Measurements from ENCODE around the gene CREB3L4.

The CREB3L4 gene

GRCh38 chr1:153951183-153951582, 16.5 kb upstream of the CREB3L4 start:
- no peaks in the 10 kb centered on the region for H3K9me3 ChIP-seq (ENCODE audit: control insufficient read depth in 2 of 2, low read length in 2 of 2)
- H3K36me3 ChIP-seq (ENCODE audit: control insufficient read depth in 2 of 2, insufficient read depth in 2 of 2, low read length in 2 of 2), result peaks cover 49 to 54% of the 10 kb centered on the region in 2 donors
- H3K4me1 ChIP-seq (ENCODE audit: control insufficient read depth, insufficient read depth, low read length), result peaks cover 16% of the 10 kb centered on the region
- no peaks in the 10 kb centered on the region for H3K27me3 ChIP-seq (ENCODE audit: control insufficient read depth in 1 of 2, insufficient read depth in 2 of 2, low read length in 2 of 2)
- no peak overlapping the region for H3K4me3 ChIP-seq (ENCODE audit: low read length in 2 of 2)
- H3K9ac ChIP-seq (ENCODE audit: low read length in 2 of 2), result no peak overlapping the region
- no peak overlapping the region for H3K27ac ChIP-seq (ENCODE audit: low read length)

GRCh38 chr1:153951801-153952200, 15.9 kb upstream of the CREB3L4 start:
- Histone ChIP-seq H3K36me3 (ENCODE audit: control insufficient read depth in 2 of 2, insufficient read depth in 2 of 2, low read length in 2 of 2) (peaks cover 49 to 54% of the 10 kb centered on the region in 2 donors), H3K4me1 (ENCODE audit: control insufficient read depth, insufficient read depth, low read length) (peaks cover 20% of the 10 kb centered on the region), H3K9me3 (ENCODE audit: control insufficient read depth in 2 of 2, low read length in 2 of 2) (no peaks in the 10 kb centered on the region), H3K27me3 (ENCODE audit: control insufficient read depth in 1 of 2, insufficient read depth in 2 of 2, low read length in 2 of 2) (no peaks in the 10 kb centered on the region), H3K27ac (ENCODE audit: low read length) (no peak overlapping the region), H3K9ac (ENCODE audit: low read length in 2 of 2) (no peak overlapping the region), H3K4me3 (ENCODE audit: low read length in 2 of 2) (no peak overlapping the region)

- H3K27me3 ChIP-seq (ENCODE audit: control insufficient read depth in 1 of 2, insufficient read depth in 2 of 2, low read length in 2 of 2), result no peaks in the 10 kb centered on the region
- H3K4me3 ChIP-seq (ENCODE audit: low read length in 2 of 2), result no peak overlapping the region
- no peak overlapping the region for H3K9ac ChIP-seq (ENCODE audit: low read length in 2 of 2)
- peaks cover 39 to 43% of the 10 kb centered on the region in 2 donors for H3K36me3 ChIP-seq (ENCODE audit: control insufficient read depth in 2 of 2, insufficient read depth in 2 of 2, low read length in 2 of 2)
- no peak overlapping the region for H3K27ac ChIP-seq (ENCODE audit: low read length)
- no peaks in the 10 kb centered on the region for H3K9me3 ChIP-seq (ENCODE audit: control insufficient read depth in 2 of 2, low read length in 2 of 2)
- peaks cover 29% of the 10 kb centered on the region for H3K4me1 ChIP-seq (ENCODE audit: control insufficient read depth, insufficient read depth, low read length)
Measured at GRCh38 chr1:153953859-153954365, 13.8 kb upstream of the CREB3L4 start.

- Histone ChIP-seq H3K36me3 (ENCODE audit: control insufficient read depth in 2 of 2, insufficient read depth in 2 of 2, low read length in 2 of 2) (peaks cover 34 to 42% of the 10 kb centered on the region in 2 donors), H3K27me3 (ENCODE audit: control insufficient read depth in 1 of 2, insufficient read depth in 2 of 2, low read length in 2 of 2) (no peaks in the 10 kb centered on the region), H3K27ac (ENCODE audit: low read length) (no peak overlapping the region), H3K4me1 (ENCODE audit: control insufficient read depth, insufficient read depth, low read length) (peaks cover 35% of the 10 kb centered on the region), H3K9me3 (ENCODE audit: control insufficient read depth in 2 of 2, low read length in 2 of 2) (no peaks in the 10 kb centered on the region), H3K4me3 (ENCODE audit: low read length in 2 of 2) (no peak overlapping the region), H3K9ac (ENCODE audit: low read length in 2 of 2) (no peak overlapping the region)
Measured at GRCh38 chr1:153954826-153955225, 12.9 kb upstream of the CREB3L4 start.

- Histone ChIP-seq H3K27ac (ENCODE audit: low read length) (peak overlapping the region; percentile 77), H3K9ac (ENCODE audit: low read length in 2 of 2) (peak overlapping the region; percentile 85 to 88), H3K9me3 (ENCODE audit: control insufficient read depth in 2 of 2, low read length in 2 of 2) (no peaks in the 10 kb centered on the region), H3K4me1 (ENCODE audit: control insufficient read depth, insufficient read depth, low read length) (peaks cover 50% of the 10 kb centered on the region), H3K27me3 (ENCODE audit: control insufficient read depth in 1 of 2, insufficient read depth in 2 of 2, low read length in 2 of 2) (no peaks in the 10 kb centered on the region), H3K36me3 (ENCODE audit: control insufficient read depth in 2 of 2, insufficient read depth in 2 of 2, low read length in 2 of 2) (peaks cover 27 to 32% of the 10 kb centered on the region in 2 donors), H3K4me3 (ENCODE audit: low read length in 2 of 2) (peak overlapping the region; percentile 86 to 95)
Measured at GRCh38 chr1:153956997-153957715, 10.5 kb upstream of the CREB3L4 start.

- Histone ChIP-seq H3K4me1 (ENCODE audit: control insufficient read depth, insufficient read depth, low read length) (peaks cover 56% of the 10 kb centered on the region), H3K9ac (ENCODE audit: low read length in 2 of 2) (peak overlapping the region; percentile 85 to 88), H3K27me3 (ENCODE audit: control insufficient read depth in 1 of 2, insufficient read depth in 2 of 2, low read length in 2 of 2) (no peaks in the 10 kb centered on the region), H3K9me3 (ENCODE audit: control insufficient read depth in 2 of 2, low read length in 2 of 2) (no peaks in the 10 kb centered on the region), H3K4me3 (ENCODE audit: low read length in 2 of 2) (peak overlapping the region; percentile 86 to 95), H3K36me3 (ENCODE audit: control insufficient read depth in 2 of 2, insufficient read depth in 2 of 2, low read length in 2 of 2) (peaks cover 22 to 26% of the 10 kb centered on the region in 2 donors), H3K27ac (ENCODE audit: low read length) (peak overlapping the region; percentile 77)
Measured at GRCh38 chr1:153957744-153958110, 10.0 kb upstream of the CREB3L4 start.

GRCh38 chr1:153958111-153958960, 9.4 kb upstream of the CREB3L4 start, which contains the start of gene CRTC2:
Gene CRTC2 (minus strand): TSS chr1:153958612. CDS start chr1:153958497, 115 bp downstream.
- Histone ChIP-seq H3K27me3 (ENCODE audit: control insufficient read depth in 1 of 2, insufficient read depth in 2 of 2, low read length in 2 of 2) (no peaks in the 10 kb centered on the region), H3K4me3 (ENCODE audit: low read length in 2 of 2) (peak within 1 kb of the TSS; percentile 86 to 95), H3K9me3 (ENCODE audit: control insufficient read depth in 2 of 2, low read length in 2 of 2) (no peaks in the 10 kb centered on the region), H3K36me3 (ENCODE audit: control insufficient read depth in 2 of 2, insufficient read depth in 2 of 2, low read length in 2 of 2) (peaks cover 22 to 26% of the 10 kb centered on the region in 2 donors), H3K9ac (ENCODE audit: low read length in 2 of 2) (peak within 1 kb of the TSS; percentile 85 to 88), H3K4me1 (ENCODE audit: control insufficient read depth, insufficient read depth, low read length) (peaks cover 60% of the 10 kb centered on the region), H3K27ac (ENCODE audit: low read length) (peak within 1 kb of the TSS; percentile 77)

GRCh38 chr1:153958961-153959260, 8.8 kb upstream of the CREB3L4 start:
- H3K27ac ChIP-seq (ENCODE audit: low read length), result peak overlapping the region; percentile 77
- peak overlapping the region; percentile 51 to 85 for H3K9ac ChIP-seq (ENCODE audit: low read length in 2 of 2)
- no peaks in the 10 kb centered on the region for H3K9me3 ChIP-seq (ENCODE audit: control insufficient read depth in 2 of 2, low read length in 2 of 2)
- no peaks in the 10 kb centered on the region for H3K27me3 ChIP-seq (ENCODE audit: control insufficient read depth in 1 of 2, insufficient read depth in 2 of 2, low read length in 2 of 2)
- H3K4me3 ChIP-seq (ENCODE audit: low read length in 2 of 2), result peak overlapping the region; percentile 86 to 95
- H3K36me3 ChIP-seq (ENCODE audit: control insufficient read depth in 2 of 2, insufficient read depth in 2 of 2, low read length in 2 of 2), result peaks cover 16 to 23% of the 10 kb centered on the region in 2 donors
- peaks cover 60% of the 10 kb centered on the region for H3K4me1 ChIP-seq (ENCODE audit: control insufficient read depth, insufficient read depth, low read length)

- H3K9ac ChIP-seq (ENCODE audit: low read length in 2 of 2), result peak overlapping the region; percentile 13 to 85
- H3K36me3 ChIP-seq (ENCODE audit: control insufficient read depth in 2 of 2, insufficient read depth in 2 of 2, low read length in 2 of 2), result peaks cover 12 to 19% of the 10 kb centered on the region in 2 donors
- no peaks in the 10 kb centered on the region for H3K9me3 ChIP-seq (ENCODE audit: control insufficient read depth in 2 of 2, low read length in 2 of 2)
- peaks cover 64% of the 10 kb centered on the region for H3K4me1 ChIP-seq (ENCODE audit: control insufficient read depth, insufficient read depth, low read length)
- peak overlapping the region; percentile 77 for H3K27ac ChIP-seq (ENCODE audit: low read length)
- H3K27me3 ChIP-seq (ENCODE audit: control insufficient read depth in 1 of 2, insufficient read depth in 2 of 2, low read length in 2 of 2), result no peaks in the 10 kb centered on the region
- peak overlapping the region in 1 of 2 donors; percentile 95 for H3K4me3 ChIP-seq (ENCODE audit: low read length in 2 of 2)
Measured at GRCh38 chr1:153959454-153959853, 8.2 kb upstream of the CREB3L4 start.

GRCh38 chr1:153960206-153960605, 7.5 kb upstream of the CREB3L4 start:
- H3K9me3 ChIP-seq (ENCODE audit: control insufficient read depth in 2 of 2, low read length in 2 of 2), result no peaks in the 10 kb centered on the region
- H3K27me3 ChIP-seq (ENCODE audit: control insufficient read depth in 1 of 2, insufficient read depth in 2 of 2, low read length in 2 of 2), result no peaks in the 10 kb centered on the region
- peak overlapping the region; percentile 77 for H3K27ac ChIP-seq (ENCODE audit: low read length)
- peaks cover 12 to 15% of the 10 kb centered on the region in 2 donors for H3K36me3 ChIP-seq (ENCODE audit: control insufficient read depth in 2 of 2, insufficient read depth in 2 of 2, low read length in 2 of 2)
- H3K4me3 ChIP-seq (ENCODE audit: low read length in 2 of 2), result no peak overlapping the region
- no peak overlapping the region for H3K9ac ChIP-seq (ENCODE audit: low read length in 2 of 2)
- H3K4me1 ChIP-seq (ENCODE audit: control insufficient read depth, insufficient read depth, low read length), result peaks cover 62% of the 10 kb centered on the region

Data from stomach smooth muscle (tissue), 2 donors.